Renal cortex interstitium (tissue), 11 donors: ENCODE results near the gene PRM3. TPM values are rescaled to one million over a fixed set of nuclear protein-coding genes. Genes with fewer than 3 reads are reported as not detected.

Experiments used
- DNase-seq, 11 donors: peaks; one replicate each; pipeline ENCODE4 v3.0.0-alpha.2; 2013; ENCODE audit warnings: low read depth in 9 of 11, low spot score in 4 of 11; ENCODE audit errors: extremely low read depth in 1 of 11
- polyA plus RNA-seq, 3 donors: library from polyadenylated mRNA; unstranded; fragments of 120-200 nt; gene quantifications; one replicate each; pipeline ENCODE4 v1.2.1, GENCODE V29; 2013; ENCODE audit not compliant: insufficient read length in 3 of 3

The PRM3 gene
- polyA plus RNA-seq, 3 donors = not detected

DNA sequence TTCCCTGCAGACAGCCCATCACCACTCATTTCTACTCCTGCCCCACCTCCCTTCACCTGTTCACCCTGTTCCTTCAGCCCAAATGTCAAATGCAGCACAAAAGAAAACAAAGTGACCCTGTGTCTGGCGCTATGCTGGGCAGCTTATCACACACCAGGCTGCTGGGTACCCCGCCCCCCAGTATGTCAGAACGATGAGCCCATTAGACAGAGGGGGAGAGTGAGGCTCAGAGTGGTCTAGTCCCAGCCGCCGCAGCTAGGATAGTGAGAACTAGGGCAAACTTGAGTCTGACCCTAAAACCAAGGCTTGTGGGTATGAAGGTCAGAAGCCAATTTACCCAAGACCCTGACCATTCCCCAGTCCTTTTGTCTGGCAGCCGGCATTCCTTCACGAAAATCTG, 8.3 kb downstream of the PRM3 start:
- no peak for DNase-seq

DNA sequence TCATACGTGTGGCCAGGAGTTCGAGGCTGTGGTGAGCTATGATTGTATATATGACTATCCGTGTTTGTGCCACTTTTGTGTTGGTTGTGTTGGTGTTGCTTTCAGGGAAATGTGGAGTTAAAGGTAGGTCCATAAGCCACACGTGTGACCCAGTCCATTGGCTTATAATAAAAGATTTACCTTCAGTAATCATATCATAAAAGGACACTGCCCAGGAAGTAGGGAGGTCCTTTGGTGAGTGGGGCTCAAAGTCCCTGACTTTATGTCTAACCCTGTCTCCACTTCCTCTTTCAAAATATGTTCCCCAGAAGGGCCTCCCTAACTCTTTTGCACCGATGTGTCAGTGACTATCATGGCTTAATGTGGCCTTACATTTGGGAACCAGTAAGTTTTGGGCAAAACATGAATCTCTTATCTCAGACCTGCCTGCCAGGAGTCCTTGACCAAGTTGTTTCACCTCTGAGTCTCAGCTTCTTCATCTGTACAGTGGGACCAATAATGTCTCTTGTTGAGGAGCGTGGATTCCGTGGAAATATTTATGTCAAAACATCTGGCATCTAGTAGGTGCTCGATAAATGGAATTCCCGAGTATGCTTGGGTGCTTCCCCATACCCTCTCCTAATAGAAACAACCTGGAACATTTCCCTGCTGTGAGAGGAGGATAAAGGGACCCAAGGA, 9.1 kb downstream of the PRM3 start:
- no peak for DNase-seq

- no peak for DNase-seq
Observed at GRCh38 chr16:11263737-11264136, 9.7 kb downstream of the PRM3 start.

DNA sequence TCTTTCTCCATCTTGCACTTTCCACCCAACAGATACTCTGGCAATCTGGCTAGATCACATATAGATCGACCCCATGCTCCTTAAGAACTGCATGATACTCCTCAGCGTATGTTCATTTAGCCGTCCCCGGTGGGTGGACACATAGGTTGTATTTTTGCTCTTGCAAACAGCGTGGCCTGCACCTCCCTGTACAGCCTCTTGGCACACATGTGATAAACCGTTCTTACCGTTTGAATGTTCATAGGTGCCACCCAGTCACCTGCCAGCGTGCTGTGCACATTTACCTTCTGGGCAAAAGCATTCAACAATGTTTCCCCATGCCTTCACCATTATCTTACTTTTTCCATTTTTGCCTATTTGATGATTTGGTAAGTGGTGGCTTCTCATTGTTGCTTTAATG, 10.5 kb downstream of the PRM3 start:
- no peak for DNase-seq

GRCh38 chr16:11260596-11260966, 12.8 kb downstream of the PRM3 start:
- no peak for DNase-seq

DNA sequence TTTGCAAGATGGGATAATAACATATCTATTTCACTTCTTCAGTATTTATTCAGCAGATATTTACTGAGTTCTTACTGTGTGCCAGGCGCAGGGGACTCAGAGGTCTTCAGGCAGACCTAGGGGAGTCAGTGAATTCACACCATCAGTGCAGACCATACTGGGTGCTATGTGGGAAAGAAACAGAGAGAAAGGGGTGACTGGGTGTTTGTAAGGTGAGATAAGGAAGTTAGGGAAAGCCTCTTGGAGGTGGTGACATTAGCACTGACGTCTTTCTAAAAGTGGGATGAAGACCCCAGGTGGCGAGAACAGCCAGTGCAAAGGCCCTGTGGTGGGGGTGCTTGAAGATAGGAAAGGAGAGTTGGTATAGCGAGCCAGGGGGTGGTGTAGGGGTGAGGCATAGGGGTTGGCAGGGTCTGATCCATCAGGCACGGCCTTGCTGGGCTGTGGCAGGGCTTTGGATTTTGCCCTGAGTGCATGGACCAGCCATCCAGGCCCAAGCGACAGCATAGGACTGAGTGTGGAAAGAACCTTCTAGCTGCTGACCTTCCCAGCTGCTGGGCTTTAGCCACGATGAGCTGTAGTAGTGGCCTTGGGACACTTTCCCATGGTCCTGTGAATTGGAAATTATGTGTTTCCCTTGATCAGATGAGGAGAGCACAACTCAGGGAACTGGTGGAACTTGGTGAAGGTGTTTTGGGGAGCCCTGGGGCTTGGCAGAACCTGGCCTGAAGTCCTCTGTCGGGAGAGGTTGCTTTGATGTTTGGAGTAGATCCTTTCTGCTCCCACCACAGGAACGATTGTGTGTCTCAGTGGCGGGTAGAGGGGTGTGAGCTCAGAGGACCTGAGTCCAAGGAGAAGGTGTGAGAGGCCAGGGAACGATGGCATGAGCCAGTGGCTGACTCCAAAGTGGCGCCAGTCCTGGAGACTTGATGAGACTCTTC, 13.5 kb downstream of the PRM3 start:
- no peak for DNase-seq

- DNase-seq = no peak
Observed at GRCh38 chr16:11258553-11259492, 14.6 kb downstream of the PRM3 start.

- peak in 8 of 11 donors; percentile 60 to 88 (median 76) for DNase-seq
Observed at GRCh38 chr16:11257131-11257938, 16.1 kb downstream of the PRM3 start.

DNA sequence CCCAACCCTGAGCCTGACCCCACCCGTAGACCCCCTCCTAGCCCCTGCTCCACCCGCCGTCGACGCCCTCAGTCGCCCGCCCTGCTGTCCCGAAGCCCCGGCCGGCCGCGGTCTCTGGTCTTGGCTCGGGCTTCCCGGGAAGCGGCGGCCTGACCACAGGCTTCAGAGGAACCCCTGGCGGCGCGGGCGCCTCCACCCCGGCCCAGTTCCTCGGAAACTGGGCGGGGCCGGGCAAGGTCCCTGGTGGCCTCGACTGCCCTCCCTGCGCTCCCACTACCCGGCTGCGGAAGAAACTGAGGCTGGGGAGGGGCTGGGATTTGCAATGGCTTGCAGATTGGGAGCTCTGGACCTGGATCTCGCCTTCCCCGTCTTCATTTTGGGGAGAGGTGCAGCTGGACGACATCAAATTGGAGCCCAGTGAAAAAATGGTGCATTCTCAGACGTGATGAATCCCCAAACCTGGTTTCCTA, 16.7 kb downstream of the PRM3 start:
- no peak for DNase-seq

GRCh38 chr16:11255737-11256660, 17.4 kb downstream of the PRM3 start, which contains the start of gene SOCS1:
Gene SOCS1, minus strand, starts transcription at chr16:11256204. Its CDS starts 726 bp downstream, at chr16:11255478.
- DNase-seq = peak in 9 of 11 donors; percentile 77 to 87 (median 83)

DNA sequence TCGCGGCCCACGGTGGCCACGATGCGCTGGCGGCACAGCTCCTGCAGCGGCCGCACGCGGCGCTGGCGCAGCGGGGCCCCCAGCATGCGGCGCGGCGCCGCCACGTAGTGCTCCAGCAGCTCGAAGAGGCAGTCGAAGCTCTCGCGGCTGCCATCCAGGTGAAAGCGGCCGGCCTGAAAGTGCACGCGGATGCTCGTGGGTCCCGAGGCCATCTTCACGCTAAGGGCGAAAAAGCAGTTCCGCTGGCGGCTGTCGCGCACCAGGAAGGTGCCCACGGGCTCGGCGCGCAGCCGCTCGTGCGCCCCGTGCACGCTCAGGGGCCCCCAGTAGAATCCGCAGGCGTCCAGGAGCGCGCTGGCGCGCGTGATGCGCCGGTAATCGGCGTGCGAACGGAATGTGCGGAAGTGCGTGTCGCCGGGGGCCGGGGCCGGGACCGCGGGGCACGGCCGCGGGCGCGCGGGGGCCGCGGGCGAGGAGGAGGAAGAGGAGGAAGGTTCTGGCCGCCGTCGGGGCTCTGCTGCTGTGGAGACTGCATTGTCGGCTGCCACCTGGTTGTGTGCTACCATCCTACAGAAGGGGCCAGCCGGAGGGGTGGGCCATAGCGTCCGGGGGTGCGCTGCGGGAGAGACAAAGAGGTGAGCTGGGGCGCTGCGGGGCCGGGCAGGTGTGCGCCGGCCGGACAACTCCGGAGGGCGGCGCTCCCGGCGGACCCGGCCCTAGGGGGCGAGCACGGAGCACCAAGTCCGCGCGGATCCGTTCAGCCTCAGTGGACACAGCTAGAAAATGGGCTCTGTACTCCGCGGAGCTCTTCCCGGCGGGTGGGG, 18.3 kb downstream of the PRM3 start:
- peak in 1 of 11 donors; percentile 43 for DNase-seq

- no peak for DNase-seq
Observed at GRCh38 chr16:11253995-11254912, 19.2 kb downstream of the PRM3 start.

DNA sequence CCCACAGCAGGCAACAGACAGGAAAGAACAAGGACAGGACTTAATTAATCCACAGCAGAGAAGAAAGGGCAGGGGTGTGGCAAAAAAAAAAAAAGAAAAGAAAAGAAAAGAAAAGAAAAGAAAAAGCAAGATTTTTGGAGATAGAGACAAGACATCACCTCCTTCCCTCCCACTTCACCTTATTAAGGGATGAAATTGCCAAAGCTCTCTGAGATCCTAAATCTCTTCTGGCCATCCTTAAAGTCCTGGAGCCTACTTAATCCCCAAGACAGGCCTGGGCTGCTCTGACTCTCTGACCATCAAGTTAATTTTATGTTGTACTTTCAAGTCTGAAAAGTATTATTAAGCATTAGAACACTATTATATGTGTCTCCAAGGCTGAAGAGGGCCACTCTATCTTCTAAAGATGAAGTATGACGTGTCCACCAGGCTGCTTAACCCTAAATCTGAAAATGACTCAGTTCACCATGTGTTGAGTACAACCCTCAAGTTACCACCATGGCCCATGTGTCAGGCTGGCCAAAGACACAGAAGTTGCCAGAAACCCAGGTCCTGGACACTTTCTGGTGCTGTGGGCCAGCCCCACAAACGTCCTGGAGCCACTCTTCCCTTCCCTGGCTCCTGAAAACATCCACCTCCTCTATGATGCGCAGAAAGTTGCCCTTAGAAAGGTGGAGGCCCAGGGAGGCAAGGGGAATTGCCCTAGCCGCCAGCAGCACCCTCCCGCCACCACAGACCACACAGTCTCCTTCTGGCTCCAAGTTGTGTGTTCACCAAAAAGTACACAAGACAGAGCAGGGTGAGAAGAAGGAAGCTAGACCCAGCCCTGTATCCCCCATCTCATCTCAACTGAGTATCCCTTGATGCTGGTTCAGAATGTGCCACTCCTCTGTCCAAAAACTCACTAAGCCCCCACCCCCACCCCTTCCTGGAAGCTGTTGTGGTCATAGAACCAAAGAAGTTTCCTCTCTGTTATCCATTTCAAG, 20.1 kb downstream of the PRM3 start:
- DNase-seq = no peak

DNA sequence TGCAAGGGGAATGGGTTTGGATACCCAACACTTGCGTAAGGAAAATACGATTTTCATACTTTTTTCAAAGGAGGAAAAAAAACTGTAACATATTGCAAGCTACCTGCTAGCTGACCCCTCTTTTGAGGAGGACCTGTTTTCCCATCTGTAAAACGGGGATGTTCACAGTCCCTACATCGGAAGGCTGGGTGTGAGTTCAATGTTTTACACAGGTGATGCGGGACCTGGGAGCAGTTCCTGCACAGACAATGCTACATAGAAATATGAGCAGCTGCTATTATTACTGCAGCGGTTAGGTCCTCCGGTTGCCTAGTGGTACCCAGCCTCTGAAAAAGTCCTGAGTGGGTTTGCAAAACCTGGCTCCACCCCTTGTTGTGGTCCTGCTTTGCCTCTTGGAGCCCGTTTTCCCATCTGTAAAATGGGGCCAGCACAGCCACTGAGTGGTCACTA, 20.9 kb downstream of the PRM3 start:
- no peak for DNase-seq
